Mammary epithelial cell (primary cell): Measurements from ENCODE around the gene GLO1.

Experiments
- EZH2 ChIP-seq: IDR thresholded peaks from 2 replicates; pipeline ENCODE4 v1.6.1; 2012; ENCODE audit warnings: low read length, inconsistent platforms, borderline replicate concordance
- TF ChIP-seq, protein P1 (sequence below), 2 donors: IDR thresholded peaks in 1 of 2; conservative IDR thresholded peaks in 1 of 2; 2 replicates each; pipeline ENCODE4 v1.5.1; 2011 to 2012; ENCODE audit warnings: inconsistent platforms in 2 of 2, low read length in 2 of 2, mild to moderate bottlenecking in 2 of 2, control low read depth in 1 of 2, low read depth in 1 of 2; ENCODE audit not compliant: insufficient read depth in 1 of 2; ENCODE audit errors: extremely low read depth in 1 of 2

DNA sequence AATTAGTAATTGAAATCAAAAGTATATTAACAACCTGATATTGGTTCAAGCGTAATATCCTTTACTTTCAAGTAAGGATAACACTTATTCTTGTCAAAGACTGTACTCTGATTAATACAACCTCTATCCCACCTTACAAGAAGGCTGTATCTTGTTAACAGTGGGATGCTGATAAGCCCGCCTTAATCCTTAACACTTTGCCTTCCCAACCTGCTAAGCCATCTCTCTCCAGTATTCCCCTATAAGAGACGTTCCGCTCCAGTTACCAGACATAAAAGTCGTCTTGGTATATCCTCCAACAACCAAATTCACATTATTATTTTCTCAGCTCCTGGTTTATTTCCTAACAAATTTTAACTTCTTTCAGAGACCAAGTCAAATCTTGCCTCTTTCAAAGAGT is 65.2 kb downstream of the GLO1 start:
- TF ChIP-seq, protein P1, sequence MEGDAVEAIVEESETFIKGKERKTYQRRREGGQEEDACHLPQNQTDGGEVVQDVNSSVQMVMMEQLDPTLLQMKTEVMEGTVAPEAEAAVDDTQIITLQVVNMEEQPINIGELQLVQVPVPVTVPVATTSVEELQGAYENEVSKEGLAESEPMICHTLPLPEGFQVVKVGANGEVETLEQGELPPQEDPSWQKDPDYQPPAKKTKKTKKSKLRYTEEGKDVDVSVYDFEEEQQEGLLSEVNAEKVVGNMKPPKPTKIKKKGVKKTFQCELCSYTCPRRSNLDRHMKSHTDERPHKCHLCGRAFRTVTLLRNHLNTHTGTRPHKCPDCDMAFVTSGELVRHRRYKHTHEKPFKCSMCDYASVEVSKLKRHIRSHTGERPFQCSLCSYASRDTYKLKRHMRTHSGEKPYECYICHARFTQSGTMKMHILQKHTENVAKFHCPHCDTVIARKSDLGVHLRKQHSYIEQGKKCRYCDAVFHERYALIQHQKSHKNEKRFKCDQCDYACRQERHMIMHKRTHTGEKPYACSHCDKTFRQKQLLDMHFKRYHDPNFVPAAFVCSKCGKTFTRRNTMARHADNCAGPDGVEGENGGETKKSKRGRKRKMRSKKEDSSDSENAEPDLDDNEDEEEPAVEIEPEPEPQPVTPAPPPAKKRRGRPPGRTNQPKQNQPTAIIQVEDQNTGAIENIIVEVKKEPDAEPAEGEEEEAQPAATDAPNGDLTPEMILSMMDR (conservative IDR thresholded peaks at IDR 0.05 in 1 of 2, IDR thresholded peaks at IDR 0.05 in 1 of 2; ENCODE audit: extremely low read depth in 1 of 2, insufficient read depth in 1 of 2, low read depth in 1 of 2, low read length in 2 of 2), result no peak
- no peak for TF ChIP-seq EZH2
